Measurements from ENCODE around the gene SLC7A6OS. TPM values are rescaled to one million over a fixed set of nuclear protein-coding genes. Genes with fewer than 3 reads are reported as not detected.

SLC7A6OS gene
- polyA plus RNA-seq, 1 donor (not counting 4 experiments of a cell fraction or from before 2014, with no cell fraction given), result 12.6 TPM

- Histone ChIP-seq H3K27ac (ENCODE audit: control insufficient read depth, insufficient read depth, low read length) (no peak overlapping the region), H3K4me3 (ENCODE audit: control insufficient read depth in 2 of 3, extremely low read depth in 1 of 3, insufficient read depth in 2 of 3, low read depth in 1 of 3, low read length in 3 of 3) (no peak overlapping the region), H3K36me3 (ENCODE audit: control insufficient read depth in 2 of 2, extremely low read depth in 1 of 2, insufficient read depth in 2 of 2, low read length in 2 of 2) (peaks cover 4 to 5% of the 10 kb centered on the region in 2 experiments), H4K20me1 (ENCODE audit: control insufficient read depth, extremely low read depth, insufficient read depth, low read length) (no peaks in the 10 kb centered on the region), H3K4me2 (ENCODE audit: control insufficient read depth, extremely low read depth, insufficient read depth, low read depth, low read length) (no peak overlapping the region), H3K79me2 (ENCODE audit: control insufficient read depth, insufficient read depth, low read length) (no peaks in the 10 kb centered on the region), H3K27me3 (ENCODE audit: control insufficient read depth, extremely low read depth, insufficient read depth, low read length) (no peaks in the 10 kb centered on the region), H3K4me1 (ENCODE audit: control insufficient read depth, extremely low read depth, insufficient read depth, low read length) (peaks cover 11% of the 10 kb centered on the region), H3K9me3 (ENCODE audit: control insufficient read depth, low read depth, low read length) (no peaks in the 10 kb centered on the region), H3K9ac (ENCODE audit: control insufficient read depth, extremely low read depth, insufficient read depth, low read length) (no peak overlapping the region), H3K9me1 (ENCODE audit: control insufficient read depth, extremely low read depth, insufficient read depth, low read length) (no peaks in the 10 kb centered on the region), H2AFZ (ENCODE audit: control insufficient read depth, low read length) (no peak overlapping the region)
- DNase-seq (ENCODE audit: low read depth, low spot score) (no peak), FAIRE-seq (no peak)
- TF ChIP-seq EZH2 (IDR thresholded peaks at IDR 0.05; ENCODE audit: low read length) (no peak), CTCF (optimal IDR thresholded peaks at IDR 0.05 in 1 of 3, IDR thresholded peaks at IDR 0.05 in 1 of 3, conservative IDR thresholded peaks at IDR 0.05 in 1 of 3; ENCODE audit: extremely low read depth in 1 of 3, insufficient read depth in 2 of 3, low read length in 3 of 3) (no peak)
- dilution Hi-C loops (cut with MboI; ENCODE audit: extremely low pct_ligation_motif_present, low sequenced_read_pairs), result no loop called here
Observed at GRCh38 chr16:68332411-68333121, 21.8 kb upstream of the SLC7A6OS start.

GRCh38 chr16:68331879-68332410 is 21.2 kb upstream of the SLC7A6OS start:
- Histone ChIP-seq H3K4me1 (ENCODE audit: control insufficient read depth, extremely low read depth, insufficient read depth, low read length) (peaks cover 11% of the 10 kb centered on the region), H3K36me3 (ENCODE audit: control insufficient read depth in 2 of 2, extremely low read depth in 1 of 2, insufficient read depth in 2 of 2, low read length in 2 of 2) (peaks cover 2 to 8% of the 10 kb centered on the region in 2 experiments), H4K20me1 (ENCODE audit: control insufficient read depth, extremely low read depth, insufficient read depth, low read length) (no peaks in the 10 kb centered on the region), H3K9me3 (ENCODE audit: control insufficient read depth, low read depth, low read length) (no peaks in the 10 kb centered on the region), H3K9ac (ENCODE audit: control insufficient read depth, extremely low read depth, insufficient read depth, low read length) (no peak overlapping the region), H2AFZ (ENCODE audit: control insufficient read depth, low read length) (no peak overlapping the region), H3K79me2 (ENCODE audit: control insufficient read depth, insufficient read depth, low read length) (no peaks in the 10 kb centered on the region), H3K27me3 (ENCODE audit: control insufficient read depth, extremely low read depth, insufficient read depth, low read length) (no peaks in the 10 kb centered on the region), H3K4me3 (ENCODE audit: control insufficient read depth in 2 of 3, extremely low read depth in 1 of 3, insufficient read depth in 2 of 3, low read depth in 1 of 3, low read length in 3 of 3) (no peak overlapping the region), H3K4me2 (ENCODE audit: control insufficient read depth, extremely low read depth, insufficient read depth, low read depth, low read length) (no peak overlapping the region), H3K9me1 (ENCODE audit: control insufficient read depth, extremely low read depth, insufficient read depth, low read length) (no peaks in the 10 kb centered on the region), H3K27ac (ENCODE audit: control insufficient read depth, insufficient read depth, low read length) (no peak overlapping the region)
- FAIRE-seq (no peak), DNase-seq (ENCODE audit: low read depth, low spot score) (no peak)
- dilution Hi-C loops (cut with MboI; ENCODE audit: extremely low pct_ligation_motif_present, low sequenced_read_pairs), result no loop called here
- TF ChIP-seq EZH2 (IDR thresholded peaks at IDR 0.05; ENCODE audit: low read length), result no peak
- TF ChIP-seq CTCF (optimal IDR thresholded peaks at IDR 0.05 in 1 of 3, IDR thresholded peaks at IDR 0.05 in 1 of 3, conservative IDR thresholded peaks at IDR 0.05 in 1 of 3; ENCODE audit: extremely low read depth in 1 of 3, insufficient read depth in 2 of 3, low read length in 3 of 3), result no peak
